HG03565 (cell line): ENCODE measurements around the gene LRP1-AS.
"Not testable (repeated sequence)": the region's sequence is repeated elsewhere in the genome, so short reads cannot be mapped to it uniquely, and the experiment has no call there.

Source experiments
- ATAC-seq: cut with Tn5 transposase; IDR thresholded peaks from one replicate; pipeline ENCODE4 v1.9.1; 2021; ENCODE audit warnings: mild to moderate bottlenecking, moderate library complexity; ENCODE audit not compliant: unreplicated experiment

The LRP1-AS gene

GRCh38 chr12:57124261-57124877 lies 23.1 kb downstream of the LRP1-AS start:
- ATAC-seq = no peak

DNA sequence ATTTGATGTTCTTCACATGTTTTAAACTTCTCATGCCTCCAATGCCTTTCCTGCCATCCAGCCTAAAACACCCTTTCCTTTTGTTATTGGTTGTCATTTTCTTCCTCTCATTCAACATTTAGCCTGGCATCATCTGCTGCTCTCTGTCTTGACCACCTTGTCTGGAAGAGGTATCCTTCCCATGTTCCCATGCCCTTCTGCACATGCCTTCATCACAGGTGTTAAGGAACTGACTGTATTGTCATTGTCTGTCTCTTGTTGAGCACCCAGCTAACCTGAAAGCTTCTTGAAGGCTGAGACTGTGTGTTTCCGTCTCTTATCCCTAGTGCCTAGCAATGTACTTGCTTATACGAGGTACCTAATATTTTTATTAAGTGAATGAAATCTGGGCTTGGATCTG lies 23.6 kb downstream of the LRP1-AS start:
- ATAC-seq = no peak

GRCh38 chr12:57120718-57121117 lies 26.7 kb downstream of the LRP1-AS start:
- not testable (repeated sequence) for ATAC-seq

GRCh38 chr12:57119294-57120085 lies 27.9 kb downstream of the LRP1-AS start:
- no peak for ATAC-seq

GRCh38 chr12:57118711-57119271 lies 28.6 kb downstream of the LRP1-AS start:
- ATAC-seq = no peak

DNA sequence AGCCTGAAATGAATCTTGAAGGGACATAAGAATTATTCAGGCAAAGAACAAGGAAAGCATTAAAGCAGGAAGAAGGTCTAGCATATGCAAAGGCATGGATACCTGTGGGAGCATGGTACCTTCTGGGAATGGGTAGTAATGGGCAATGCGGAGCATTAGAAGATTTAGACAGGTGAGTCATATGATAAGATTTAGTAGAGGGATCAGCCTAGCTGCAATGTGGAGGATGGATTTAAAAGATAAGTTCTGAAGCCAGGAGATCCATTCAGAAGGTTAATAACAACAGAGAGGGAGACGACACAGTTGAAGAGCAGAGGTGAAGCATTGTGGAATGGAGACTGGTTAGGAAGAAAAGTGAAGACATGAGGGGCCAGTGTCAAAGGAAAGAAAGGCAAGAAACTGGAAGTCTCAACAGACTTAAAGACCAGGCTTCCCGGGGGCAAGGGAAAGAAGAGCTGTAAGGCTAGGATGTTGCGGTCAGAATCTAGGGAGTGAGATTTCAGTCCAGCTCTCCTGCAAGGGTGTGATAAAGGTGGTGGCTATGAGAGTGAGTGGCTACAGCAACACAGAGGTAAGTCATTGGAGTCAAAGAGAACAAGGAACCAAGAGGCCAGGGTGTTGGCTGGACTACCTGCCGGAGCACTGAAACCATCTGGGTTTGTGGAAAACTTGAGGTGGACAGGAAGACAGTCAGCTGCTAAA lies 30.7 kb downstream of the LRP1-AS start:
- ATAC-seq = no peak

DNA sequence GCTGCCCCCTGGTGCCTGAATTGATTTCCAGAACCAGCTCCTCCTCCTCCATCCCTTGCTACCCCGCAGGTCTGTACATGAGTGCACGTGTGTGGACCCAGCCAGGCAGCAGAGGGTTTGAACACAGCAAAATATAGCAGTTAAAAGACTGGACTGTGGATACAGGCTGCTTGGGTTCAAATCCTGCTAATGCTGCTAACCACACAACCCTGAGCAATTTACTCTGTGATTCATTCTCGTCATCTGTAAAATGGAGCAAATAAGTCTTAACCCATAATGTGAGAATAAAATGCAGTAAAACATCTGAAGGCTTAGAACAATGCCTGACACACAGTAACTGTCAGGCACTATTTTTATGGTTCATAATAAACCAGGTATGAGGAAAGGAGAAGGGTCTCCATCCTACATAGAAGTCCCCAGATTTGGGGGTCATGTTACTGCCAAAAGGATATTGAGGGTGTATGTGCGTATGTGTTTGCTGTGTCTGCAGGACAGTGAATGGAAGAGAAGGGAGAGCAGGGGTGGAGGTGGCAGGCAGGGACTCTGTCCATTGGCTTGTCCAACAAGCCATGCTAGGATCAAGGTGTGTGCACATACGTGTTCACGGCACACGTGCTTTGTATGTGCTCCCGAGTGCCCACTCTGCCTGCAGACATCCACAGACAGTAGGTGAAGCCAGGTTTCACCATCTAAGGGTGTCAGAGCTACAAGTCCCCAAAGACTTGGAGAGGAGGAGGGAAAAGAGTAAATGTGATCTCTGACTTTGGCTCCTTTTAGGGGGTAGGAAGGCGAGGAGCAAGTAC lies 34.7 kb downstream of the LRP1-AS start:
- peak; percentile 47 for ATAC-seq

GRCh38 chr12:57111031-57111734 lies 36.2 kb downstream of the LRP1-AS start, which contains the start of gene STAT6:
STAT6 (minus strand) TSS chr12:57111362; CDS start chr12:57108278, 3,084 bp downstream.
- ATAC-seq = no peak

- ATAC-seq = no peak
Measured at GRCh38 chr12:57110104-57111030, 37.1 kb downstream of the LRP1-AS start.

- ATAC-seq = no peak
Measured at GRCh38 chr12:57109207-57110103, 38.0 kb downstream of the LRP1-AS start.

GRCh38 chr12:57107456-57108155 lies 39.8 kb downstream of the LRP1-AS start:
- ATAC-seq = no peak

GRCh38 chr12:57106021-57106708 lies 41.3 kb downstream of the LRP1-AS start:
- no peak for ATAC-seq

GRCh38 chr12:57105011-57105753 lies 42.2 kb downstream of the LRP1-AS start:
- ATAC-seq = no peak

DNA sequence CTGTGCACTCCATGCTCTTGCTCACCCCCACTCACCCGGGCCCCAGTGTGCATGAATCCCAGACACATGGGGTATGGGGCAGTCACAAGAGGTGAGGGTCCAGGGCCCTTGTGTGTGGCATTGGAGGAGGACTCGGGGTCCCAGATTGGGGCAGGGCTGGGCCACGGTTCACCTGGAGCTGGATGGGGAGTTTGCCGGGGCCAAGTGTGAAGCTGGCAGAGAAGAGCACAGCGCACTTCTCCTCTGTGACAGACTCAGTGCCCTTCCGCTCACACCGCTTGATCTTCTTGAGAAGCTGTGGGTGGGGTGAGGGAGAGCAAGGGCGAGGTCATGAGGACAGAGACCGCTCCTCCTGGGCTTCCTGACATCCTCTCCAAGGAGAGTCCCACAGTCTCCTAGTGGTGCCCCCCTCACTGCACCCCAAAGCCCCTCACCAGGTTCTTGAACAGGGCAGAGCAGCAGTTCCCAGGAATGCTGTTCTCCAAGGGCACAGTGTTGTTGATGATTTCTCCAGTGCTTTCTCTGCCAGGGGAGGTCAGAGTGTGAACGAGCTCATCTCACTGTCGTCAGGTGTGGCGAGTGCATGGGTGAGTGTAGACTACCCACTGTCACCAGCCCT lies 43.0 kb downstream of the LRP1-AS start:
- no peak for ATAC-seq

DNA sequence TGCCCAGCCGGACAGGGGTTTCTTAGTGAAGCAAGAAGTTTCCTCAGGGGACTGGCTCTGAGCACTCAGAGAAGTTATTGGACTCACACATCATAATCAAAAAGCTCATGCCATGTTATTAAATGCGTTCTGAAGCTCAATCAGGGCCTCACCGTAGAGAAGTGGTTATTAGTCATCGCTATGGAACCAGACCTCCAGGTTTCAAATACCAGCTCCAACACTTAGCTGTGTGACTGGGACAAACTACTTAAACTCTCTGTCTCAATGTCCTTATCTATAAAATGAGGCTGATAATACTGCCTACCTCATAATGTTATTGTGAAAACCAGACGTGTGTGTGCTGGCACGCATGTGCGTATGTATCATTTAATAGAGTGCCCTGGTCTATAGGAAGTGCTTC lies 43.6 kb downstream of the LRP1-AS start:
- no peak for ATAC-seq
